Smooth muscle cell (in vitro differentiated cells): ENCODE results near the gene ASPSCR1. TPM values are rescaled to one million over a fixed set of nuclear protein-coding genes. Genes with fewer than 3 reads are reported as not detected.

Source experiments
- DNase-seq: peaks from one replicate; lab custom pipeline; 2025; ENCODE audit not compliant: unreplicated experiment; lab: John Stamatoyannopoulos, UW
- H2AFZ ChIP-seq: fragments of 200-600 bp; sonication (generic); 2 replicates; pipeline ENCODE4 v1.6.0; 2016; ENCODE audit warnings: antibody characterized with exemption, low read depth, mild to moderate bottlenecking
- H3F3A ChIP-seq: fragments of 200-600 bp; sonication (generic); 2 replicates; pipeline ENCODE4 v1.6.0; 2017; ENCODE audit warnings: antibody characterized with exemption, low read depth
- H3K27ac ChIP-seq: fragments of 200-600 bp; sonication (generic); 2 replicates; pipeline ENCODE4 v1.5.1; 2016; ENCODE audit warnings: low read depth, mild to moderate bottlenecking
- H3K27me3 ChIP-seq: fragments of 200-600 bp; sonication (generic); 2 replicates; pipeline ENCODE4 v1.6.1; 2016; ENCODE audit warnings: low read depth, mild to moderate bottlenecking
- H3K36me3 ChIP-seq: fragments of 200-600 bp; sonication (generic); 2 replicates; pipeline ENCODE4 v1.5.1; 2016; ENCODE audit warnings: low read depth
- H3K4me1 ChIP-seq: fragments of 200-600 bp; sonication (generic); 2 replicates; pipeline ENCODE4 v1.5.1; 2016; ENCODE audit warnings: low read depth
- H3K4me2 ChIP-seq: fragments of 200-600 bp; sonication (generic); 2 replicates; pipeline ENCODE4 v1.6.0; 2016; ENCODE audit warnings: mild to moderate bottlenecking
- H3K4me3 ChIP-seq: fragments of 200-600 bp; sonication (generic); 2 replicates; pipeline ENCODE4 v1.5.1; 2016; ENCODE audit warnings: mild to moderate bottlenecking
- H3K79me2 ChIP-seq: fragments of 200-600 bp; sonication (generic); 2 replicates; pipeline ENCODE4 v1.6.0; 2016; ENCODE audit warnings: low read depth, mild to moderate bottlenecking
- H3K9ac ChIP-seq: fragments of 200-600 bp; sonication (generic); 2 replicates; pipeline ENCODE4 v1.6.0; 2016; ENCODE audit warnings: low read depth
- H3K9me3 ChIP-seq: fragments of 200-600 bp; sonication (generic); replicated peaks from 2 replicates; pipeline ENCODE4 v1.5.1; 2016; ENCODE audit warnings: low read depth
- H4K20me1 ChIP-seq: fragments of 200-600 bp; sonication (generic); 2 replicates; pipeline ENCODE4 v1.6.0; 2016; ENCODE audit warnings: low read depth
- WGBS: methylation state at CpG from one replicate; pipeline ENCODE4 v1.1.7; 2016; ENCODE audit warnings: low lambda C conversion rate; 5-methylcytosine and 5-hydroxymethylcytosine counted together
- polyA plus RNA-seq: library from polyadenylated mRNA; unstranded; fragments of >200 nt; fragmentation: Nextera tagmentation; extraction: Ambion mirVana; gene quantifications from 2 replicates; pipeline ENCODE4 v1.2.1, GENCODE V29; 2016
- total RNA-seq: library from RNA; depleted of rRNA; stranded (reverse); fragments of >200 nt; gene quantifications from 2 replicates; pipeline ENCODE4 v1.2.3, GENCODE V29; 2014
- TF ChIP-seq, protein P1 (sequence below): fragments of 200-600 bp; sonication (generic); IDR thresholded peaks from 2 replicates; pipeline ENCODE4 v1.5.1; 2017; ENCODE audit warnings: borderline replicate concordance, mild to moderate bottlenecking, antibody characterized with exemption; ENCODE audit not compliant: insufficient read depth, poor library complexity, severe bottlenecking

ASPSCR1 gene
- total and polyA plus RNA-seq, 2 experiments from 2014 or later = 28.4 to 44.0 TPM

DNA sequence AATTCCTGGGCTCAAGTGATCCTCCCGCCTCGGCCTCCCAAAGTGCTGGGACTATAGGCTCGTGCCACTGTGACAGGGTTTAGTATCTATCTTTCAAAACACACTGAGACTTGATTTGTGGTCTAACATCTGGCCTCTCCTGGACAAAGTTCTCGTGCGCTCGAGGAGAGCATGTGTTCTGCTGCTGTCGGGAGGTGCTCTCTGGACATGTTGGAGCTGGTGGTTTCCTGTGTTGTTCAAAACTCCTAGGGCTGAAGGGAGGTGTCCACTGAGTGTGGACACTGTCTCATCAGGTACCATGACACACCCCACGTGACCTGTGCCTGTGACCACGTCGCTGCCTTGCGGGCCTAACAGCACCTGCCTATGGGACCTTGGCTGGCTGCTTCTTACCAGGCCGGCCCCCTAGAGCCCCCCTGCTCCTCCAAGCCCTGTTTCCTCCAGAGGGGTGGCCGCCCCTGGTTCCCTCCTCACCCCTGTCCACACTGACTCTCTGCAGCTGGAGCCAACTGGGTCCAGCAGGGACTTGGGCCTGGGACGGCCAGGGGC lies 68.6 kb downstream of the ASPSCR1 start:
- Histone ChIP-seq H3K36me3 (no peaks in the 10 kb centered on the region), H3K27ac (no peak overlapping the region), H3K4me3 (no peak overlapping the region), H3K27me3 (no peaks in the 10 kb centered on the region), H3K9ac (no peak overlapping the region), H2AFZ (no peak overlapping the region), H3K9me3 (no peaks in the 10 kb centered on the region), H4K20me1 (no peaks in the 10 kb centered on the region), H3K4me2 (no peak overlapping the region), H3K79me2 (peaks cover 4% of the 10 kb centered on the region), H3K4me1 (peaks cover 6% of the 10 kb centered on the region), H3F3A (no peaks in the 10 kb centered on the region)
- WGBS = 95% methylated on average over 14 of the region's 14 CpGs
- TF ChIP-seq, protein P1, sequence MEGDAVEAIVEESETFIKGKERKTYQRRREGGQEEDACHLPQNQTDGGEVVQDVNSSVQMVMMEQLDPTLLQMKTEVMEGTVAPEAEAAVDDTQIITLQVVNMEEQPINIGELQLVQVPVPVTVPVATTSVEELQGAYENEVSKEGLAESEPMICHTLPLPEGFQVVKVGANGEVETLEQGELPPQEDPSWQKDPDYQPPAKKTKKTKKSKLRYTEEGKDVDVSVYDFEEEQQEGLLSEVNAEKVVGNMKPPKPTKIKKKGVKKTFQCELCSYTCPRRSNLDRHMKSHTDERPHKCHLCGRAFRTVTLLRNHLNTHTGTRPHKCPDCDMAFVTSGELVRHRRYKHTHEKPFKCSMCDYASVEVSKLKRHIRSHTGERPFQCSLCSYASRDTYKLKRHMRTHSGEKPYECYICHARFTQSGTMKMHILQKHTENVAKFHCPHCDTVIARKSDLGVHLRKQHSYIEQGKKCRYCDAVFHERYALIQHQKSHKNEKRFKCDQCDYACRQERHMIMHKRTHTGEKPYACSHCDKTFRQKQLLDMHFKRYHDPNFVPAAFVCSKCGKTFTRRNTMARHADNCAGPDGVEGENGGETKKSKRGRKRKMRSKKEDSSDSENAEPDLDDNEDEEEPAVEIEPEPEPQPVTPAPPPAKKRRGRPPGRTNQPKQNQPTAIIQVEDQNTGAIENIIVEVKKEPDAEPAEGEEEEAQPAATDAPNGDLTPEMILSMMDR = no peak
- no peak for DNase-seq

DNA sequence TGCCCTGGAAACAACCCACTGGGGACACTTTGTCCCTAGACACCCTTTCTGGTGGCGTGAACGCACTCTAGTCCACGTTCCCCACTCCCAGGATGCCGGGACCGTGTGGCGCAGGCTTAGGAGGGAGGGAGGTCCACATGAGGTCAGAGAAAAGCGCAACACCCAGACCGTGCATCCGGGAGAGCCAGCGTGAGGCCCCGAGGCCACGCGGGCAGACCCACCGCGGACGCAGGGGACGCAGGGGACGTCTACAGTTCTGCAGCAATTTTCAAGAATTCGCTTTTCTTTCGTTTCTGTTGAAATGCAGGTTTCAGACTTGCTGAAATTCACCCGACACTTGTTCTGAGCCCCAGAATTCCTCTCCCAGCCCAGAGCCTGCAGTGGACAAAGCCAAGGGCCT lies 69.5 kb downstream of the ASPSCR1 start:
- no peaks in the 10 kb centered on the region for H3K36me3 ChIP-seq
- TF ChIP-seq, protein P1 = no peak

DNA sequence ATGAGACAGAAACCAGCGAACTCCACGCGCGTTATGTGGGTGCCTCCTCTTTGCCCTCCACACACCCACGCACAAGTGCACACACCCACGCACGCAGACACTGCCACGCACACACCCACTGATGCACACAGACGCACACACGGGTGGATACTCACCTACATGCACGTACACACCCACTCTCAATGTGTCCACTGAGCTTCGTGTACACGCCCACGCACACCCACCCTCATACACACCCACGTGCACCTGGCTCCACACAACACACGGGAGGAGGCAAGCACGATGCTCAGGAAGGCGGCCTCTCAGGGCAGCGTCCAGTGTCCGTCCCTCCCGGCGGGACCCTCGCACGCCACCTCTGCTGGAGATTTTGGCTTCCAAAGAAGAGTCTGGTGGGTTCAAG lies 70.0 kb downstream of the ASPSCR1 start:
- peaks cover 10% of the 10 kb centered on the region for H3K79me2 ChIP-seq

More for the DNA sequence above, 69.5 kb downstream of the ASPSCR1 start:
- Histone ChIP-seq H4K20me1 (no peaks in the 10 kb centered on the region), H3K4me2 (no peak overlapping the region), H2AFZ (no peak overlapping the region), H3K4me1 (peaks cover 7% of the 10 kb centered on the region), H3K4me3 (no peak overlapping the region), H3K27me3 (no peaks in the 10 kb centered on the region), H3K27ac (no peak overlapping the region), H3K79me2 (peaks cover 6% of the 10 kb centered on the region), H3F3A (no peaks in the 10 kb centered on the region), H3K9me3 (no peaks in the 10 kb centered on the region), H3K9ac (no peak overlapping the region)
- no peak for DNase-seq
- 96% methylated on average over 21 of the region's 21 CpGs for WGBS

More for the DNA sequence above, 70.0 kb downstream of the ASPSCR1 start:
- H3K27ac ChIP-seq = no peak overlapping the region
- H3F3A ChIP-seq = no peaks in the 10 kb centered on the region
- no peak overlapping the region for H3K4me3 ChIP-seq
- DNase-seq = no peak
- TF ChIP-seq, protein P1 = no peak
- peaks cover 7% of the 10 kb centered on the region for H3K4me1 ChIP-seq
- H3K9ac ChIP-seq = no peak overlapping the region
- no peaks in the 10 kb centered on the region for H3K9me3 ChIP-seq
- H4K20me1 ChIP-seq = peaks cover 2% of the 10 kb centered on the region
- H2AFZ ChIP-seq = no peak overlapping the region
- no peaks in the 10 kb centered on the region for H3K27me3 ChIP-seq
- no peaks in the 10 kb centered on the region for H3K36me3 ChIP-seq
- no peak overlapping the region for H3K4me2 ChIP-seq
- WGBS = 96% methylated on average over 24 of the region's 24 CpGs
